Mucosa of stomach (tissue), 1 donor: ENCODE measurements around the gene TRNP1.
"Not testable (repeated sequence)": the region's sequence is repeated elsewhere in the genome, so short reads cannot be mapped to it uniquely, and the experiment has no call there.

Experiments
- H3K27me3 ChIP-seq: one replicate; pipeline ENCODE4 v1.7.0; 2013; ENCODE audit warnings: mild to moderate bottlenecking, low read length; ENCODE audit not compliant: control insufficient read depth, insufficient read depth
- H3K36me3 ChIP-seq: one replicate; pipeline ENCODE4 v1.7.0; 2013; ENCODE audit warnings: low read length; ENCODE audit not compliant: control insufficient read depth, insufficient read depth
- H3K4me1 ChIP-seq: one replicate; pipeline ENCODE4 v1.7.0; 2013; ENCODE audit warnings: mild to moderate bottlenecking, low read length; ENCODE audit not compliant: control insufficient read depth, insufficient read depth
- H3K4me3 ChIP-seq: one replicate; pipeline ENCODE4 v1.7.0; 2013; ENCODE audit warnings: low read length
- H3K9ac ChIP-seq: one replicate; pipeline ENCODE4 v1.7.0; 2013; ENCODE audit warnings: mild to moderate bottlenecking, low read length, moderate library complexity
- H3K9me3 ChIP-seq: one replicate; pipeline ENCODE4 v1.7.0; 2013; ENCODE audit warnings: mild to moderate bottlenecking, low read length, moderate library complexity; ENCODE audit not compliant: control insufficient read depth
- donor health status: Pancreatic carcinoma.

TRNP1 gene

DNA sequence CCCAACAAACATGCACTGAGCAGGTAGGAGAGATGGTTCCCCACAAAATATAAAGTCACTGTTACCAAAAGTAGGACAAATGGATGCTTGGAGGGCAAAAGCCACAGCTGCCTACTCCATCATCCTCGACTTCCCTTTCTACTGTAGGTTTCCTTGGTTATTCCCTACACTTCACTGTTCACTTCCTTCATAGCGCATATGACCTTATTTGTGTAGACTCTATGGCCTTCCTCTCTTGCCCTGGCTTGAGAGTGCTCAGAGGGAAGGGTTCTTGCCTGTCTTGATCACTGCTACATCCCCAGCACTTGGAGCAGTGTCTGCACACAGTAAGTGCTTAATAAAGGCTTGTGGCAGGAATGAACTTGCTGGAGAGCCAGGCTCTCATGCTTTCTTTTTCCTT lies 14.6 kb upstream of the TRNP1 start:
- no peaks in the 10 kb centered on the region for H3K9me3 ChIP-seq
- no peak overlapping the region for H3K9ac ChIP-seq
- H3K4me3 ChIP-seq: no peak overlapping the region
- H3K4me1 ChIP-seq: peaks cover 18% of the 10 kb centered on the region
- H3K36me3 ChIP-seq: no peaks in the 10 kb centered on the region
- H3K27me3 ChIP-seq: no peaks in the 10 kb centered on the region

DNA sequence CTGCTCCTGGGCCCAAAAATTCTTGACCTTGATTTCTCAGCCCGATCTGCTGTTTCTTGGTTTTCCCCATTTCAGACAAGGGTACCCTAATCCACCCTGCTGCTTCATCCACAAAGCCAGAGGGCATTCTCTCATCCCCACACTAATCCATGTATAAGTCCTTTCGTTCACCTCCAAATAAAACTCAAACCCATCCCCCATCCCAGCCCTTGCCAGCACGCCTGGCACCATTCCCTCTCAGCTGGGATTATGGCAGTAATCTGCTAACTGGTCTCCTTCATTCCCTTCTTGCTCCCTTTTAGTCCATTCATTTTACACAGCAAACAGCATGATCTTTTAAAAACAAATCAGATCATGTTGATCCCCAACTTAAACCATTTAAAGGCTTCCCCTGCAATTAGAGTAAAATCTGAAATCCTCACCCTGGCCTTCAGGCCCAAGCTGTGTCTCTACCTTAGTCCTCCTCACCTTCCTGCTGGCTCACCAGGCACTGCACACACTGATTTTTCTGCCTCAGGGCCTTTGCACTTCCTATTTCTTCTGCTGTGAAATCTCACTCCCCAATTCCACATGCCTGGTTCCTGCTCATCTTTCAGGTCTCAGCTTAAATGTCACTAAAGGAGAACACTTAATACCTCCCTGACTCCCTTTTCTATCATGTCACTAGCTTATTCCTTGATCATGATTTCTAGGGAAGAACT lies 12.2 kb upstream of the TRNP1 start:
- H3K9ac ChIP-seq: no peak overlapping the region
- H3K9me3 ChIP-seq: no peaks in the 10 kb centered on the region
- no peak overlapping the region for H3K4me3 ChIP-seq
- H3K36me3 ChIP-seq: no peaks in the 10 kb centered on the region
- H3K4me1 ChIP-seq: peaks cover 16% of the 10 kb centered on the region
- H3K27me3 ChIP-seq: no peaks in the 10 kb centered on the region

DNA sequence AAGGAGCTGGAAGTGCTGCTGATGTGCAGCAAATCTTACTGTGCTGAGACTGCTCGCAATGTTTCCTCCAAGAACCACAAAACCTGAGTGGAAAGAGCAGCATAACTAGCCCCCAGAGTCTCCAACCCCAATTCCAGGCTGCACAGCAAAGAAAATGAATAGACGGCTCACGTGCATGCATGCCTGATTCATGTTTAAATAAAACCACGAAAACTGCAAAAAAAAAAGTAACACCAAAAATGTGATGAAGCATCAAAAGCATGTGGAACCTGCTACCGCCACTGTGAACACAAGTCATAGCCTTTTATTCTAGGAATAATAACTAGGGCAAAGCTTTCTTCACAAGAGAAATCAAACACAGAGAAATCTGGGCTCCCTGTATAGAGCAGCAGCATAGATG lies 9.6 kb upstream of the TRNP1 start:
- H3K9me3 ChIP-seq: no peaks in the 10 kb centered on the region
- H3K27me3 ChIP-seq: no peaks in the 10 kb centered on the region
- H3K9ac ChIP-seq: no peak overlapping the region
- H3K4me3 ChIP-seq: no peak overlapping the region
- H3K36me3 ChIP-seq: no peaks in the 10 kb centered on the region
- H3K4me1 ChIP-seq: peaks cover 19% of the 10 kb centered on the region

DNA sequence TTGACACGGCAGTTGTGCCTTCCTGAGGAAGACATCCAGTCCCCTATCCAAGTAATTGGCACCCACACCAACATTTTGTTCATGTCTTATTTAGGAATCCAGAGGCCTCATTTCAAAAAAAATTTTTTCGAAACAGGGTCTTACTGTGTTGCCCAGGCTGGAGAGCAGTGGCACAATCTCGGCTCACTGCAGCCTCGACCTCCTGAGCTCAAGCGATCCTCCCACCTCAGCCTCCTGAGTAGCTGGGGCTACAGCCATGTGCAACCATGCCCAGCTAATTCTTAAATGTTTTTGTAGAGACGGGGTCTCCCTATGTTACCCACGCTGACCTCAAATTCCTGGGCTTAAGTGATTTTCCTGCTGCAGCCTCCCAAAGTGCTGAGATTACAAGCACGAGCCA lies 9.2 kb upstream of the TRNP1 start:
- Histone ChIP-seq H3K4me3 (no peak overlapping the region), H3K9me3 (no peaks in the 10 kb centered on the region), H3K4me1 (peaks cover 19% of the 10 kb centered on the region), H3K27me3 (no peaks in the 10 kb centered on the region), H3K9ac (no peak overlapping the region), H3K36me3 (no peaks in the 10 kb centered on the region)

DNA sequence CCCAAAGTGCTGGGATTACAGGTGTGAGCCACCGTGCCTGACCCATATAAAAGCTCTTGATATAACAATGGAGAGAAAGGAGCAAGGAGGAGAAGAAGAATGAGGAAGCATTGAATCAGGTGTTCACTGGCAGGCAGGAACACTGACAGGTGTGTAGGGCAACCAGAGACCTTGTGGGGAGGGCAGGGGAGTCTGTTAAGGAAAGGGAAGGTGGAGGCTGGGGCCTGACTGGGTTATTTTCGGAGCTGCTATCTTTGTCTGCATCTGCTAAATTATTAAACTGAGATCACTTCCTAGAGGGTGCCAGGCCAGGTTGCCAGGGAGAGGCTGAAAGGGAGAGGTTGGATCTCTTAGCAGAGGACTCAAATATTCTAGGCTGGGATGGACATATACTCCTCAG lies 6.8 kb upstream of the TRNP1 start:
- Histone ChIP-seq H3K4me1 (peaks cover 32% of the 10 kb centered on the region), H3K9ac (no peak overlapping the region), H3K27me3 (no peaks in the 10 kb centered on the region), H3K9me3 (no peaks in the 10 kb centered on the region), H3K4me3 (no peak overlapping the region), H3K36me3 (no peaks in the 10 kb centered on the region)

DNA sequence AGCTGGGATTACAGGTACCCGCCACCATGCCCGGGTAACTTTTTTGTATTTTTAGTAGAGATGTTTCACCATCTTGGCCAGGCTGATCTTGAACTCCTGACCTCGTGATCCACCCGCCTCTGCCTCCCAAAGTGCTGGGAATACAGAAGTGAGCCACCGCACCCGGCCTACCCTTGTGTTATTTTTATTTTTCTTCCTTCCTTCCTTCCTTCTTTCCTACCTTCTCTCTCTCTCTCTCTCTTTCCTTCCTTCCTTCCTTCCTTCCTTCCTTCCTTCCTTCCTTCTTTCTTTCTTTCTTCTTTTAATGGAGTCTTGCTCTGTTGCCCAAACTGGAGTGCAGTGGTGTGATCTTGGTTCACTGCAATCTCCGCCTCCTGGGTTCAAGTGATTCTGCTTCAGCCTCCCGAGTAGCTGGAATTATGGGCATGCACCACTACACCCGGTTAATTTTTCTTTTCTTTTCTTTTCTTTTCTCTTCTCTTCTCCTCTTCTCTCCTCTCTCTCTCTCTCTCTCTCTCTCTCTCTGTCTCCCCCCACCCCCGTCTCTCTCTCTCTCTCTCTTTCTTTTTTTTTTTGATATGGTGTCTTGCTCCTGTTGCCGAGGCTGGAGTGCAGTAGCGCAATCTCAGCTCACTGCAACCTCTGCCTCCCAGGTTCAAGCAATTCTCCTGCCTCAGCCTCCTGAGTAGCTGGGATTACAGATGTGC lies 3.9 kb upstream of the TRNP1 start:
- H3K36me3 ChIP-seq, H3K9me3 ChIP-seq, H3K4me3 ChIP-seq, H3K27me3 ChIP-seq, H3K9ac ChIP-seq: not testable (repeated sequence)
- peaks cover 47% of the 10 kb centered on the region for H3K4me1 ChIP-seq

DNA sequence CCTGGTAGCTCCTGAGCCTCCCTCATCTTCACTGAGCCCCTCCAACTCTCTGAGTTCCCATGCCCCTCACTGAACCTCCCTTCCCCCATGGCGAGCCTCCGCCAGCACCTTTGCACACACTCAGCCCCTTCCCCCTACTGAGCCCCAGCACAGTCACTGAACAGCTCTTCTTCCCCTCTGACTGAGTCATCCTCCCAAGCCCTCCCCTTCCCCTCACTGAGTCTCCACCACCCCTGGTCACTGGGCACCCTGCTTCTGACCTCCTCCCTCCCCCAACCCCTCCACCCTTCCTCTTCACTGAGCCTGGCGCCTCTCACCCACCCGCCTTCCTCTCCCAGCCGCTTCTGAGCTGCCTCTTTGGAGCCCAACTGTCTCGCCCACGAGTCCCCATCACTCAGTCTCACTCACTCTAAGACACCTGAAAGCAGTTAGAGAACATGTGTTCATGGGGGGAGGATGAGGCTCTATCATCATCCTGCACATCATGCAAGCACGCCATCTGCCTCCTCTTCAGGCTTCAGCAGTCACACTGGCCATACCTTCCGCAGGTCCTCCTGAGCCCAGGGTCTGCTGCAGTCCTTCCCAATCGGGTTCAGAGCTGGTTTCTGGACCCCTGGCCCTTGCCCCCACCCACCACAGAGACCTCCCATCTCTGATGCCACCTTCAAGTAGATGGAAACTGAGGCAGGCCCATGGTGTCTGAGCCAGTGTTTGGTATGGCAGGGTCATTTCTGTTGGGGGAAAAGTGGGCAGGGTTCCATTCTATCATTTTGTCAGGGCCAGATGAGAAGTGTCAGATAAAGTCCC lies 2.0 kb upstream of the TRNP1 start:
- Histone ChIP-seq H3K9ac (peak overlapping the region; percentile 32), H3K4me3 (no peak overlapping the region), H3K4me1 (peaks cover 43% of the 10 kb centered on the region), H3K27me3 (no peaks in the 10 kb centered on the region), H3K36me3 (peaks cover 16% of the 10 kb centered on the region), H3K9me3 (no peaks in the 10 kb centered on the region)

DNA sequence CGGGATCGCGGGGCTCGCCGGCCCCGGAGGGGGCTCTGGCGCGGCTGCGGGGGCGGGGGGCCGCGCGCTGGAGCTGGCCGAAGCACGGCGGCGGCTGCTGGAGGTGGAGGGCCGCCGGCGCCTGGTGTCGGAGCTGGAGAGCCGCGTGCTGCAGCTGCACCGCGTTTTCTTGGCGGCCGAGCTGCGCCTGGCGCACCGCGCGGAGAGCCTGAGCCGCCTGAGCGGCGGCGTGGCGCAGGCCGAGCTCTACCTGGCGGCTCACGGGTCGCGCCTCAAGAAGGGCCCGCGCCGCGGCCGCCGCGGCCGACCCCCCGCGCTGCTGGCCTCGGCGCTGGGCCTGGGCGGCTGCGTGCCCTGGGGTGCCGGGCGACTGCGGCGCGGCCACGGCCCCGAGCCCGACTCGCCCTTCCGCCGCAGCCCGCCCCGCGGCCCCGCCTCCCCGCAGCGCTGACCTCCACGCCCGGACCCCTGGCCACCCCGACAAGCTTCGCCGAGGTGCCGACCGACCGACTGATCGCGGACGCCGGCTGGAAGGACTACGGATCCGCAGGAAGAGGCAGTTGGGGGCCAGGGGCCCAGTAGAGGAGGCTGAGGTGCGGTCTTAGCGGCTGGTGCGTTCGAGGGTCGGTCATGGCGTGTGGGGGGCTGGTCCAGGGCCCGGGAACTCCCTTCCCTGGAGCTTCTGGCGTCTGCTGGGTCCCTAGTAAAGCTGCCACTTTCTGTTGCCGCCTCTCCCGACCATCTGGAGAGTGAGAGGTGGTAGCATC lies 711 bp downstream of the TRNP1 start:
- H3K36me3 ChIP-seq: peaks cover 21% of the 10 kb centered on the region
- H3K4me1 ChIP-seq: peaks cover 53% of the 10 kb centered on the region
- no peaks in the 10 kb centered on the region for H3K27me3 ChIP-seq
- peak overlapping the region; percentile 50 for H3K4me3 ChIP-seq
- H3K9ac ChIP-seq: peak overlapping the region; percentile 87
- H3K9me3 ChIP-seq: no peaks in the 10 kb centered on the region

DNA sequence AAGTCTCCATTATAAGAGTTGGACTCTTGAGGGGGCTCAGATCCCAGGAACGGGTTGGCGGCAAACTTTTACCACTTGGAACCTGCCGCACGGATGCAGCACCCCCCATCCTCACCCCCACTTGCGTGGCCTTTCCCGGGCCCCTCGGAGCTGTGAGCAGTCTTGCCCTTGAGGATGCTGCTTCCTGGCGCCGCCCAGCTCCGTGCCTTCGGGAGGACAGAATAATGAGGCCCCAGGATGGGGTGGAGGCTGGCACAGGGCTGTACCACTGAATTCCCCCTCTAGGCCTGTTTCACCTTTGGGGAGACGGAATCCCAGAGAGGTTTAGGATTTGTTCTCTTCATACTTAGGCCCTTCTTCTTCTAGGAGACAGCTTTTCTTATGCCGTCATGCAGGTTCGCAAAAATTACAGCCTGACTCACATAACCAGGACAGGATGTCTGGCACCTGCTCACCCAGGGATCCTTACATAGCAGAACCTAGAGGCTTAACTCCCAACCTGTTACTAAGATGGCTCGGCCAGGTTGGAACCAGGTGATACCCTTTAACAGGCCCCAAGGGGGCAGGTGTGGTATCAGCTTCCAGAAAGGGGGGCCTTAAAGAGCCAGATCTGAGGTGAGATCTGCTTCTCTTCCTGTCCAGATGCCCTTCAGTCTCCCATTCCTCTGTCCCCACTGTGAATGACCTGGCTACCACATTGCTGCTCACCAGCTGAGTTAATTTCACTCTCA lies 1.5 kb downstream of the TRNP1 start:
- H3K4me1 ChIP-seq: peaks cover 61% of the 10 kb centered on the region

DNA sequence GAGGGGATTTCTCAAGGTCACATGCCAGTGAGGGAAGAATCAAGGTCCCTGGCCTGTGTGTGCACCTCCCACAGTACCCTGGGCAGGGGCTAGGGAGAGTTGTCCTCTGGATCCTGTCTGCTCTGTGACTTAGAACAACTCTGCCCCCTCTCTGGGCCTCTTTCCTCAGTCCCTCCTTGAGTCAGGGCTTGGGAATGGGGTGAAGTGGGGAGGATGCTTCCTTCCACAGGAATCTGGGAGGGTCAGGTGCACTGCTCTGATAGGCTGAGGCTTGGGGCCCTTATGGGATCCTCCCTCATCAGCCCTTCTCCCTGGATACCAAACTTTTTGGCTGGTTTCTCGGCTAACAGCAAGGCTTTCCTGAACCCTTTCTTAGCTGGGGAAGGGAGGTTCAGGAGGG lies 2.5 kb downstream of the TRNP1 start:
- peaks cover 27% of the 10 kb centered on the region for H3K36me3 ChIP-seq
- no peaks in the 10 kb centered on the region for H3K9me3 ChIP-seq
- peaks cover 63% of the 10 kb centered on the region for H3K4me1 ChIP-seq
- no peaks in the 10 kb centered on the region for H3K27me3 ChIP-seq
- peak overlapping the region; percentile 87 for H3K9ac ChIP-seq
- H3K4me3 ChIP-seq: peak overlapping the region; percentile 48

More for the DNA sequence above, 1.5 kb downstream of the TRNP1 start:
- Histone ChIP-seq H3K9me3 (no peaks in the 10 kb centered on the region), H3K36me3 (peaks cover 24% of the 10 kb centered on the region), H3K27me3 (no peaks in the 10 kb centered on the region), H3K9ac (peak overlapping the region; percentile 87), H3K4me3 (peak overlapping the region; percentile 48)

DNA sequence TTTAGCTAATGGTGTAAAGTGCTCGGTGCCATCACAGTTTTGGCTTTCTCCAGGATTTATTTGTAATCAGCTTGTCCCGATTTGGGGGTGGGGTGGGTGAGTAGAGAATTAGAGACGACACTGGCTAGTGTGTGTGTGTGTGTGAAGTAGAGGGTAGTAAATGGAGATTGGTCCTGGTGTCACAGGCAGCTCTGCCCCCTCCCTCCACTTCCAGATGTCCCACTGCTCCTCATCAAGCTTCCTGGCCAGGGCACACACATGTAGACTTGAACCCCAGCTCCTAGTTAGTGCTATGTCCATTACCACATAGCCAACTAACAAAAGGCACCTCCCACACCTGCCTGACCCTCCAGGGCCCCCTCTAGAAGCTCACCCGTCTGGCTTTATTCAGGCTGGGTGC lies 3.2 kb downstream of the TRNP1 start:
- Histone ChIP-seq H3K4me3 (no peak overlapping the region), H3K9me3 (no peaks in the 10 kb centered on the region), H3K27me3 (no peaks in the 10 kb centered on the region), H3K9ac (peak overlapping the region; percentile 87), H3K4me1 (peaks cover 63% of the 10 kb centered on the region), H3K36me3 (peaks cover 27% of the 10 kb centered on the region)
